ENCODE results near the gene UBE2O.
A peak's percentile ranks its signal among the peaks of the same experiment; 100 is the strongest.

UBE2O gene

GRCh38 chr17:76462556-76463290 is 9.8 kb upstream of the UBE2O start:
- no peak for DNase-seq

- DNase-seq: no peak
Measured at GRCh38 chr17:76461765-76462555, 9.0 kb upstream of the UBE2O start.

GRCh38 chr17:76459674-76460073 is 6.7 kb upstream of the UBE2O start:
- no peak for DNase-seq

- peak; percentile 15 for DNase-seq
Measured at GRCh38 chr17:76458580-76459490, 5.9 kb upstream of the UBE2O start.

GRCh38 chr17:76453431-76453743 is 435 bp upstream of the UBE2O start:
- no peak for DNase-seq

- no peak for DNase-seq
Measured at GRCh38 chr17:76452127-76452659, 759 bp downstream of the UBE2O start.

GRCh38 chr17:76451506-76451905 is 1.4 kb downstream of the UBE2O start:
- DNase-seq: no peak

GRCh38 chr17:76449126-76449525 is 3.8 kb downstream of the UBE2O start:
- no peak for DNase-seq

- DNase-seq: no peak
Measured at GRCh38 chr17:76447931-76448652, 4.9 kb downstream of the UBE2O start.

GRCh38 chr17:76446449-76447231 is 6.3 kb downstream of the UBE2O start:
- no peak for DNase-seq

GRCh38 chr17:76445697-76446448 is 7.1 kb downstream of the UBE2O start:
- no peak for DNase-seq

- DNase-seq: no peak
Measured at GRCh38 chr17:76444518-76445311, 8.2 kb downstream of the UBE2O start.

- no peak for DNase-seq
Measured at GRCh38 chr17:76442341-76443338, 10.3 kb downstream of the UBE2O start.

- DNase-seq: no peak
Measured at GRCh38 chr17:76441686-76442340, 11.1 kb downstream of the UBE2O start.

- DNase-seq: no peak
Measured at GRCh38 chr17:76440751-76441362, 12.1 kb downstream of the UBE2O start.

GRCh38 chr17:76439314-76439928 is 13.5 kb downstream of the UBE2O start:
- no peak for DNase-seq

GRCh38 chr17:76438906-76439305 is 14.0 kb downstream of the UBE2O start:
- DNase-seq: no peak

All from DMS 273 treated with DMSO at 0.1 percent for 48 hours (cell line).